ENCODE results near the gene YIF1A. TPM values are rescaled to one million over a fixed set of nuclear protein-coding genes. Genes with fewer than 3 reads are reported as not detected.
"Not testable (repeated sequence)": the region's sequence is repeated elsewhere in the genome, so short reads cannot be mapped to it uniquely, and the experiment has no call there.

Gene YIF1A
- total and polyA plus RNA-seq, 2 donors, result 44.2 to 57.3 TPM

GRCh38 chr11:66277471-66278362, 11.2 kb downstream of the YIF1A start, which contains the start of gene CNIH2:
CNIH2 (plus strand) TSS chr11:66278175; CDS start chr11:66278457, 282 bp downstream.
- Histone ChIP-seq H3K4me3 (ENCODE audit: low read length in 2 of 2) (peak within 1 kb of the TSS; percentile 34 to 59), H3K27ac (ENCODE audit: low read depth in 1 of 2, low read length in 1 of 2) (peak within 1 kb of the TSS; percentile 36 to 47), H3K36me3 (ENCODE audit: control insufficient read depth in 2 of 2, insufficient read depth in 2 of 2, low read length in 1 of 2) (peaks cover 39 to 41% of the 10 kb centered on the region in 2 donors), H3K27me3 (ENCODE audit: control insufficient read depth in 2 of 2, insufficient read depth in 1 of 2, low read length in 1 of 2) (peaks cover 0 to 11% of the 10 kb centered on the region in 2 donors), H3K9me3 (ENCODE audit: control insufficient read depth in 2 of 2, insufficient read depth in 1 of 2, low read length in 1 of 2) (no peaks in the 10 kb centered on the region), H3K4me1 (ENCODE audit: control insufficient read depth in 2 of 2, insufficient read depth in 2 of 2, low read length in 2 of 2) (peaks cover 52 to 90% of the 10 kb centered on the region in 2 donors)
- DNase-seq (ENCODE audit: low read depth in 6 of 9, low spot score in 9 of 9), result peak in 2 of 9 donors; percentile 34 to 69
- WGBS, result 2% methylated on average over 84 of the region's 84 CpGs

- not testable (repeated sequence) for H3K9me3 ChIP-seq (ENCODE audit: control insufficient read depth in 2 of 2, insufficient read depth in 1 of 2, low read length in 1 of 2); H3K4me3 ChIP-seq (ENCODE audit: low read length in 2 of 2); DNase-seq (ENCODE audit: low read depth in 6 of 9, low spot score in 9 of 9)
- H3K36me3 ChIP-seq (ENCODE audit: control insufficient read depth in 2 of 2, insufficient read depth in 2 of 2, low read length in 1 of 2), result peaks cover 45 to 47% of the 10 kb centered on the region in 2 donors
- H3K27ac ChIP-seq (ENCODE audit: low read depth in 1 of 2, low read length in 1 of 2), result peak overlapping the region in 1 of 2 donors; percentile 47
- H3K4me1 ChIP-seq (ENCODE audit: control insufficient read depth in 2 of 2, insufficient read depth in 2 of 2, low read length in 2 of 2), result peaks cover 48 to 91% of the 10 kb centered on the region in 2 donors
- peaks cover 0 to 11% of the 10 kb centered on the region in 2 donors for H3K27me3 ChIP-seq (ENCODE audit: control insufficient read depth in 2 of 2, insufficient read depth in 1 of 2, low read length in 1 of 2)
- WGBS, result 60% methylated on average over 4 of the region's 4 CpGs
These were observed 11.9 kb downstream of the YIF1A start for GRCh38 chr11:66277064-66277463.

GRCh38 chr11:66276619-66277018, 12.3 kb downstream of the YIF1A start:
- not testable (repeated sequence) for H3K27ac ChIP-seq (ENCODE audit: low read depth in 1 of 2, low read length in 1 of 2); H3K9me3 ChIP-seq (ENCODE audit: control insufficient read depth in 2 of 2, insufficient read depth in 1 of 2, low read length in 1 of 2); DNase-seq (ENCODE audit: low read depth in 6 of 9, low spot score in 9 of 9); H3K4me3 ChIP-seq (ENCODE audit: low read length in 2 of 2)
- 90% methylated on average over 13 of the region's 13 CpGs for WGBS
- peaks cover 50 to 52% of the 10 kb centered on the region in 2 donors for H3K36me3 ChIP-seq (ENCODE audit: control insufficient read depth in 2 of 2, insufficient read depth in 2 of 2, low read length in 1 of 2)
- peaks cover 0 to 11% of the 10 kb centered on the region in 2 donors for H3K27me3 ChIP-seq (ENCODE audit: control insufficient read depth in 2 of 2, insufficient read depth in 1 of 2, low read length in 1 of 2)
- peaks cover 44 to 90% of the 10 kb centered on the region in 2 donors for H3K4me1 ChIP-seq (ENCODE audit: control insufficient read depth in 2 of 2, insufficient read depth in 2 of 2, low read length in 2 of 2)

GRCh38 chr11:66275984-66276612, 12.8 kb downstream of the YIF1A start:
- H3K4me3 ChIP-seq (ENCODE audit: low read length in 2 of 2), result no peak overlapping the region
- peaks cover 42 to 85% of the 10 kb centered on the region in 2 donors for H3K4me1 ChIP-seq (ENCODE audit: control insufficient read depth in 2 of 2, insufficient read depth in 2 of 2, low read length in 2 of 2)
- peak overlapping the region in 1 of 2 donors; percentile 81 for H3K27ac ChIP-seq (ENCODE audit: low read depth in 1 of 2, low read length in 1 of 2)
- H3K27me3 ChIP-seq (ENCODE audit: control insufficient read depth in 2 of 2, insufficient read depth in 1 of 2, low read length in 1 of 2), result peaks cover 0 to 11% of the 10 kb centered on the region in 2 donors
- H3K9me3 ChIP-seq (ENCODE audit: control insufficient read depth in 2 of 2, insufficient read depth in 1 of 2, low read length in 1 of 2), result no peaks in the 10 kb centered on the region
- peaks cover 52 to 53% of the 10 kb centered on the region in 2 donors for H3K36me3 ChIP-seq (ENCODE audit: control insufficient read depth in 2 of 2, insufficient read depth in 2 of 2, low read length in 1 of 2)
- 97% methylated on average over 14 of the region's 14 CpGs for WGBS
- no peak for DNase-seq (ENCODE audit: low read depth in 6 of 9, low spot score in 9 of 9)

- H3K4me1 ChIP-seq (ENCODE audit: control insufficient read depth in 2 of 2, insufficient read depth in 2 of 2, low read length in 2 of 2), result peaks cover 43 to 85% of the 10 kb centered on the region in 2 donors
- peak overlapping the region; percentile 36 to 81 for H3K27ac ChIP-seq (ENCODE audit: low read depth in 1 of 2, low read length in 1 of 2)
- H3K27me3 ChIP-seq (ENCODE audit: control insufficient read depth in 2 of 2, insufficient read depth in 1 of 2, low read length in 1 of 2), result peaks cover 0 to 11% of the 10 kb centered on the region in 2 donors
- H3K9me3 ChIP-seq (ENCODE audit: control insufficient read depth in 2 of 2, insufficient read depth in 1 of 2, low read length in 1 of 2), result no peaks in the 10 kb centered on the region
- peaks cover 53 to 58% of the 10 kb centered on the region in 2 donors for H3K36me3 ChIP-seq (ENCODE audit: control insufficient read depth in 2 of 2, insufficient read depth in 2 of 2, low read length in 1 of 2)
- peak overlapping the region in 1 of 2 donors; percentile 6 for H3K4me3 ChIP-seq (ENCODE audit: low read length in 2 of 2)
- peak in 1 of 9 donors; percentile 77 for DNase-seq (ENCODE audit: low read depth in 6 of 9, low spot score in 9 of 9)
- WGBS, result 37% methylated on average over 8 of the region's 8 CpGs
These were observed 13.5 kb downstream of the YIF1A start for GRCh38 chr11:66275396-66275795.

GRCh38 chr11:66274219-66274618, 14.7 kb downstream of the YIF1A start:
- H3K27ac ChIP-seq (ENCODE audit: low read depth in 1 of 2, low read length in 1 of 2), result no peak overlapping the region
- WGBS, result 93% methylated on average over 1 of the region's 1 CpG
- no peak overlapping the region for H3K4me3 ChIP-seq (ENCODE audit: low read length in 2 of 2)
- peaks cover 0 to 9% of the 10 kb centered on the region in 2 donors for H3K27me3 ChIP-seq (ENCODE audit: control insufficient read depth in 2 of 2, insufficient read depth in 1 of 2, low read length in 1 of 2)
- no peaks in the 10 kb centered on the region for H3K9me3 ChIP-seq (ENCODE audit: control insufficient read depth in 2 of 2, insufficient read depth in 1 of 2, low read length in 1 of 2)
- DNase-seq (ENCODE audit: low read depth in 6 of 9, low spot score in 9 of 9), result no peak
- H3K36me3 ChIP-seq (ENCODE audit: control insufficient read depth in 2 of 2, insufficient read depth in 2 of 2, low read length in 1 of 2), result peaks cover 50 to 65% of the 10 kb centered on the region in 2 donors
- peaks cover 46 to 85% of the 10 kb centered on the region in 2 donors for H3K4me1 ChIP-seq (ENCODE audit: control insufficient read depth in 2 of 2, insufficient read depth in 2 of 2, low read length in 2 of 2)

GRCh38 chr11:66272596-66272995, 16.3 kb downstream of the YIF1A start:
- no peak for DNase-seq (ENCODE audit: low read depth in 6 of 9, low spot score in 9 of 9)
- Histone ChIP-seq H3K27ac (ENCODE audit: low read depth in 1 of 2, low read length in 1 of 2) (no peak overlapping the region), H3K4me3 (ENCODE audit: low read length in 2 of 2) (no peak overlapping the region), H3K9me3 (ENCODE audit: control insufficient read depth in 2 of 2, insufficient read depth in 1 of 2, low read length in 1 of 2) (peaks cover 0 to 4% of the 10 kb centered on the region in 2 donors), H3K36me3 (ENCODE audit: control insufficient read depth in 2 of 2, insufficient read depth in 2 of 2, low read length in 1 of 2) (peaks cover 50 to 65% of the 10 kb centered on the region in 2 donors), H3K4me1 (ENCODE audit: control insufficient read depth in 2 of 2, insufficient read depth in 2 of 2, low read length in 2 of 2) (peaks cover 37 to 85% of the 10 kb centered on the region in 2 donors), H3K27me3 (ENCODE audit: control insufficient read depth in 2 of 2, insufficient read depth in 1 of 2, low read length in 1 of 2) (peaks cover 0 to under 1% of the 10 kb centered on the region in 2 donors)
- 87% methylated on average over 2 of the region's 2 CpGs for WGBS

- peaks cover 35 to 84% of the 10 kb centered on the region in 2 donors for H3K4me1 ChIP-seq (ENCODE audit: control insufficient read depth in 2 of 2, insufficient read depth in 2 of 2, low read length in 2 of 2)
- peaks cover 53 to 68% of the 10 kb centered on the region in 2 donors for H3K36me3 ChIP-seq (ENCODE audit: control insufficient read depth in 2 of 2, insufficient read depth in 2 of 2, low read length in 1 of 2)
- H3K27ac ChIP-seq (ENCODE audit: low read depth in 1 of 2, low read length in 1 of 2), result no peak overlapping the region
- peaks cover 0 to 4% of the 10 kb centered on the region in 2 donors for H3K9me3 ChIP-seq (ENCODE audit: control insufficient read depth in 2 of 2, insufficient read depth in 1 of 2, low read length in 1 of 2)
- H3K27me3 ChIP-seq (ENCODE audit: control insufficient read depth in 2 of 2, insufficient read depth in 1 of 2, low read length in 1 of 2), result no peaks in the 10 kb centered on the region
- no peak for DNase-seq (ENCODE audit: low read depth in 6 of 9, low spot score in 9 of 9)
- no peak overlapping the region for H3K4me3 ChIP-seq (ENCODE audit: low read length in 2 of 2)
- 95% methylated on average over 7 of the region's 7 CpGs for WGBS
These were observed 17.1 kb downstream of the YIF1A start for GRCh38 chr11:66271816-66272215.

Measured in thymus (tissue), 11 donors.